Right lobe of liver (tissue), 6 donors: ENCODE data around the gene TNS1. TPM values are rescaled to one million over a fixed set of nuclear protein-coding genes. Genes with fewer than 3 reads are reported as not detected.
A peak's percentile ranks its signal among the peaks of the same experiment; 100 is the strongest.

Source experiments
- ATAC-seq, 4 donors: fragments of 200-7000 bp; cut with Tn5 transposase; one replicate each; pipeline ENCODE4 v1.9.1; 2020; ENCODE audit warnings: mild to moderate bottlenecking in 4 of 4, moderate library complexity in 4 of 4
- DNase-seq, 3 donors: peaks; one replicate each; pipeline ENCODE4 v3.0.0-alpha.2; 2020
- H3K27ac ChIP-seq, 3 donors: fragments of 200-600 bp; one replicate each; pipeline ENCODE4 v1.8.0; 2022
- H3K27me3 ChIP-seq, 2 donors: fragments of 200-600 bp; one replicate each; pipeline ENCODE4 v1.8.0; 2022
- H3K36me3 ChIP-seq, 4 donors: fragments of 200-600 bp; sonication (generic) in 1 of 4; one replicate each; pipeline versions ENCODE4 v1.5.1 to v1.8.0; 2017 to 2022; ENCODE audit warnings: control low read depth in 1 of 4
- H3K4me1 ChIP-seq, 4 donors: fragments of 200-600 bp; sonication (generic) in 1 of 4; one replicate each; pipeline versions ENCODE4 v1.5.1 to v1.8.0; 2017 to 2022; ENCODE audit warnings: control low read depth in 1 of 4
- H3K4me3 ChIP-seq, 3 donors: fragments of 200-600 bp; one replicate each; pipeline ENCODE4 v1.8.0; 2022
- H3K9me3 ChIP-seq, 4 donors: fragments of 200-600 bp; sonication (generic) in 1 of 4; one replicate each; pipeline versions ENCODE4 v1.5.1 to v1.8.0; 2017 to 2022; ENCODE audit warnings: control low read depth in 1 of 4
- CTCF ChIP-seq, 4 donors: fragments of 200-600 bp in 3 of 4; fragments of 450-650 bp in 1 of 4; IDR thresholded peaks; one replicate each; pipeline versions ENCODE4 v1.5.1 to v1.8.0; 2016 to 2022; ENCODE audit warnings: antibody characterized with exemption in 4 of 4, mild to moderate bottlenecking in 2 of 4
- POLR2A ChIP-seq: fragments of 450-650 bp; IDR thresholded peaks from one replicate; pipeline ENCODE4 v1.6.1; 2017; ENCODE audit warnings: antibody characterized with exemption, mild to moderate bottlenecking
- WGBS: methylation state at CpG from one replicate; pipeline ENCODE4 v1.1.6; 2018; ENCODE audit warnings: low coverage, low lambda C conversion rate; ENCODE audit not compliant: insufficient coverage; ENCODE audit errors: missing lambda C conversion rate; 5-methylcytosine and 5-hydroxymethylcytosine counted together
- intact Hi-C, 2 donors: fragments of 100-400 bp; cut with DNase I; formaldehyde crosslinking; loops; one replicate each; pipeline versions ENCODE4 v1.11.2 to v1.14.1; 2022
- total RNA-seq, 6 experiments: library from RNA; depleted of rRNA in 2 of 6; stranded (reverse); fragments of >200 nt in 2 of 6; fragmentation: NEBNext Ultra II Directional in 3 of 6; extraction: Animal tissue kit (Norgen Biotek cat#: 25700) in 3 of 6; gene quantifications; one replicate each; pipeline versions ENCODE4 v1.1.0 to v1.2.4, GENCODE V29; 2016 to 2023
- donor health status: DM: no; HTN: yes; CAD: no.
- donor health status: DM: no; HTN: no; CAD: no.
- donor health status: DM: no; HTN: no; CAD: no.
- donor health status: DM: no; HTN: yes; CAD: no.
- donor health status: DM: no; HTN: yes; CAD: no.

Gene TNS1
- total RNA-seq, 6 experiments from 2014 or later = 68.4 to 209 (median 99.2) TPM

GRCh38 chr2:217826991-217827390 is 175.8 kb downstream of the TNS1 start:
- no peak for DNase-seq
- peak overlapping the region in 1 of 3 donors; percentile 21 for H3K27ac ChIP-seq

GRCh38 chr2:217826520-217826919 is 176.3 kb downstream of the TNS1 start:
- no peaks in the 10 kb centered on the region for H3K9me3 ChIP-seq
- no peak for ATAC-seq
- no peak overlapping the region for H3K27ac ChIP-seq
- no peak for TF ChIP-seq CTCF (IDR thresholded peaks at IDR 0.05)
- no peak for TF ChIP-seq POLR2A
- H3K27me3 ChIP-seq = no peaks in the 10 kb centered on the region
- H3K4me3 ChIP-seq = no peak overlapping the region
- H3K36me3 ChIP-seq = peaks cover 0 to 62% (median 18%) of the 10 kb centered on the region in 4 donors
- 91% methylated on average over 6 of the region's 6 CpGs for WGBS
- intact Hi-C loops = no loop called here
- DNase-seq = peak in 1 of 3 donors; percentile 33
- H3K4me1 ChIP-seq = peaks cover 0 to 9% (median 0%) of the 10 kb centered on the region in 4 donors

More at GRCh38 chr2:217826991-217827390, 175.8 kb downstream of the TNS1 start:
- WGBS = 79% methylated on average over 4 of the region's 4 CpGs
- intact Hi-C loops = no loop called here
- no peaks in the 10 kb centered on the region for H3K9me3 ChIP-seq
- H3K27me3 ChIP-seq = no peaks in the 10 kb centered on the region
- H3K36me3 ChIP-seq = peaks cover 0 to 59% (median 17%) of the 10 kb centered on the region in 4 donors
- no peak overlapping the region for H3K4me3 ChIP-seq
- ATAC-seq = no peak
- H3K4me1 ChIP-seq = peaks cover 0 to 9% (median 0%) of the 10 kb centered on the region in 4 donors
- TF ChIP-seq POLR2A (no peak), CTCF (IDR thresholded peaks at IDR 0.05) (no peak)

DNA sequence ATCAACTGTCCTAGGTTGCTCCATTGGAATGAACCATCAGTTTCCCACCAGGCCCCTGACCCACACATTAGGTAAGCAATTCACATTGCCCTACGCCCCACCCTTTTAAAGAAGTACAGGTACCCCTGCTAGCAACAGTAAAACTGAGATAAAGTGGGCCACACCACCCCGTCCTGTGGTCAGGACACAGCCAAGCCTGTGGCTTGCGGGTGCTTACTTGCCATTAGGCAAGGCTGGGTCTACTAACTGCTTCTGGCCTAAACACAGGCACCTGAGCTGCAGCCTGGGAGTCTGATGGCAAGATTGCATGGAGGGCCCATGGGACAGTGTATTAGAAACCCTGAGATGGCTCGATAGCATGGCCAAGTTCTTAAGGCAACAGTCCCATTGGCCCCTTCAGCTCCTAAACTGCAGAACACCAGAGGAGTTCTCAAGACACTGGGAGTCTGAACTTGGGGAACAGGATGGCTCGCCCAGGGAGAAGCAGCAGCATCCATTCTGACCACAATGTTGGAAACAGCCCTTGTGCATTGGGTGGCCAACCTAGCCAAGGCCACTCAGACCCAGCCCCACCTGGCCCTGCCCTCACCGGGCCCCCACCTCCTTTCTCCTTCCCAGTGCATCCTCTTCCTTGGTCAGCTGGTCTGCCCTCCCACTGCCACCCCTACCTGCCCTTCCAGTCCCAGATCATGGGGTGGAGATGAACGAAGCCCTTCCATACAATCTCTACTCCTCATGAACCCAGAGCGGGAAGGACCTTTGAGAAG is 177.1 kb downstream of the TNS1 start:
- Histone ChIP-seq H3K4me1 (peaks cover 0 to 9% (median 0%) of the 10 kb centered on the region in 4 donors), H3K9me3 (no peaks in the 10 kb centered on the region), H3K36me3 (peaks cover 0 to 65% (median 15%) of the 10 kb centered on the region in 4 donors), H3K27me3 (no peaks in the 10 kb centered on the region), H3K27ac (no peak overlapping the region), H3K4me3 (no peak overlapping the region)
- intact Hi-C loops = no loop called here
- no peak for TF ChIP-seq CTCF (IDR thresholded peaks at IDR 0.05)
- no peak for TF ChIP-seq POLR2A
- DNase-seq = peak in 1 of 3 donors; percentile 38
- ATAC-seq = no peak
- WGBS = 83% methylated on average over 2 of the region's 8 CpGs

DNA sequence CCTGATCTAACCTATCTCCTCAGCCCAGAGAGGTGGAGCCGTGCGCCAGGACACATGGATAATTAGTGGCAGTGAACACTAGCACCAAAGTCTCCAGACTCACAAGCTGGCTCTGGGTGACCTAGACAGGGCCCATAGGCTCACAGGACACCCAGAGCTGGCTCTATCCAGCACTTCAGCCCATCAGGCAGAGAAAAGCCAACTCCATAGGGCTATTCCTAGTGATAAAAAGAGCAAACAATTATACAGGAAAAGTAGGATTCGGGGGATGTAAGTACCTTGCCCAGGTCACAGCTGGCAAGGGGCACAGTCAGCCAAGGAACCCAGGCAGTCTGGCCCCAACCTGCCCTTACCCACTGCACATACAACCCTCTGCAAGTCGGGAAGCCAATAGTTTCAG is 178.6 kb downstream of the TNS1 start:
- 93% methylated on average over 2 of the region's 4 CpGs for WGBS
- Histone ChIP-seq H3K27me3 (no peaks in the 10 kb centered on the region), H3K9me3 (no peaks in the 10 kb centered on the region), H3K27ac (no peak overlapping the region), H3K4me3 (no peak overlapping the region), H3K4me1 (peaks cover 0 to 15% (median 0%) of the 10 kb centered on the region in 4 donors), H3K36me3 (peaks cover 0 to 57% (median 14%) of the 10 kb centered on the region in 4 donors)
- DNase-seq (peak in 1 of 3 donors; percentile 28), ATAC-seq (no peak)
- TF ChIP-seq CTCF (IDR thresholded peaks at IDR 0.05) = no peak
- no peak for TF ChIP-seq POLR2A
- intact Hi-C loops = no loop called here
